Activated CD8-positive, alpha-beta memory T cell treated with anti-CD3 and anti-CD28 coated beads, Interleukin-2, amount 10 ng/mL, durations not matched to agents 7 days and 5 days (primary cell): ENCODE data around the gene TNFAIP3. TPM values are rescaled to one million over a fixed set of nuclear protein-coding genes. Genes with fewer than 3 reads are reported as not detected.
"Not testable (repeated sequence)": the region's sequence is repeated elsewhere in the genome, so short reads cannot be mapped to it uniquely, and the experiment has no call there.

Experiments used
- ATAC-seq: fragments of 150-1000 bp; cut with Tn5 transposase; one replicate; pipeline ENCODE4 v1.10.0; 2021; ENCODE audit warnings: moderate library complexity
- CTCF ChIA-PET: fragments of 350-600 bp; sonication (Branson Sonifier 250); formaldehyde crosslinking; loops from one replicate; lab custom pipeline; 2021; ENCODE audit warnings: antibody characterized with exemption; lab: Charles Lee
- DNase-seq: peaks from one replicate; pipeline ENCODE4 v3.0.0-alpha.2; 2020
- H3K27ac Mint-ChIP-seq: one replicate; pipeline ENCODE4 v1.8.0; 2021; ENCODE audit warnings: mild to moderate bottlenecking, mixed read lengths
- H3K27me3 Mint-ChIP-seq: one replicate; pipeline ENCODE4 v1.8.0; 2021; ENCODE audit warnings: mixed read lengths
- H3K36me3 Mint-ChIP-seq: one replicate; pipeline ENCODE4 v1.8.0; 2021; ENCODE audit warnings: mild to moderate bottlenecking, mixed read lengths
- H3K4me1 Mint-ChIP-seq: one replicate; pipeline ENCODE4 v1.8.0; 2021; ENCODE audit warnings: mixed read lengths
- H3K4me3 Mint-ChIP-seq: one replicate; pipeline ENCODE4 v1.8.0; 2021; ENCODE audit warnings: mild to moderate bottlenecking, moderate library complexity, mixed read lengths
- H3K9me3 Mint-ChIP-seq: one replicate; pipeline ENCODE4 v1.8.0; 2022; ENCODE audit warnings: low read depth, mixed read lengths
- total RNA-seq, 2 experiments: library from RNA; stranded (reverse); gene quantifications; one replicate each; pipeline ENCODE4 v1.2.3, GENCODE V29; 2021

The TNFAIP3 gene
- total RNA-seq, 2 experiments from 2014 or later, result 86.7 to 225 TPM

DNA sequence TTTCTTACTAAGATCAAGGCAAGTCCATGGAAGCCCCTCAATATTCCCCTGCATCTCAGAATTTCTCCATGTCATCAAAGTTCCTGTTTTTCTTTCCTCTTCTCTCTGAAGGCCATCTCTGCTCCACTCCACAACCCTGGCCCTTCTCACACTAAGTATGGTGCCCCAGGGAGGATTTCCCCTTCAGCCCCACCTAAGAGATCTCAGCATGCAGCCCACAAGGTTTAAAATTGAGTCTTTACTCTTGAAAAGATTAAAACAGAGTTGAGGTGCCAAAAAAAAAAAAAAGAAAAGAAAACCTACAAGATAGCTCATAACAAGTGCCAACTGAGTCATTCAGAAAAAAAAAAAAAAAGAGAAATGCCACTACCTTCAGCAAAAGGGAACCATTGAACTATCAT is 36.5 kb upstream of the TNFAIP3 start:
- H3K9me3 Mint-ChIP-seq, result no peaks in the 10 kb centered on the region
- peak overlapping the region; percentile 3 for H3K4me3 Mint-ChIP-seq
- H3K27ac Mint-ChIP-seq, result peak overlapping the region; percentile 76
- H3K27me3 Mint-ChIP-seq, result no peaks in the 10 kb centered on the region
- peak; percentile 50 for ATAC-seq
- H3K36me3 Mint-ChIP-seq, result peaks cover 11% of the 10 kb centered on the region
- H3K4me1 Mint-ChIP-seq, result peaks cover 48% of the 10 kb centered on the region
- CTCF ChIA-PET, result interaction anchor here (0.6 to 0.8 kb wide), 2 partner anchors 30 to 31 kb away, joined by 3 to 4 read pairs; no protein-coding TSS in a partner anchor
- DNase-seq, result no peak

DNA sequence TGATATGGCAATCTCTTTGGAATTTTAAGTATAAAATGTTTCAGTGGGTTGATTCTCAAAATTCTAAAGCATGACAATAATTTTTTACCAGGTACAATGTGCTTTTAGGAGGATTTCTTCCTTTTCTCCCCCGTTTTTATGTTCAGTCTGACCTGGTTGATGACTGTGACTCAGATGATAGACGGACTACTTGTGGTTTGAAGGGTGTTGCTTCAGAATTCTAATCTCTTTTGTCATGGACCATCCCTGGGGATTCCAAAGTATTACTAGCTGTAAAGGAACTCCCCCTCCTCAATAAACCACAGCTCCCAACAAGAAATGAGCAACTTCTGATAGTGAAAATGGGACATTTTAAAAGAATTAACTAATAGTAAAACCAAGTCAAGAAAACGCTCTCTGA is 34.9 kb upstream of the TNFAIP3 start:
- CTCF ChIA-PET, result interaction anchor here (1.6 to 2.0 kb wide), 2 partner anchors 8 to 39 kb away, joined by 6 to 7 read pairs; no protein-coding TSS in a partner anchor
- no peaks in the 10 kb centered on the region for H3K9me3 Mint-ChIP-seq
- H3K4me1 Mint-ChIP-seq, result peaks cover 41% of the 10 kb centered on the region
- H3K4me3 Mint-ChIP-seq, result no peak overlapping the region
- peaks cover 11% of the 10 kb centered on the region for H3K36me3 Mint-ChIP-seq
- no peak for DNase-seq
- H3K27me3 Mint-ChIP-seq, result no peaks in the 10 kb centered on the region
- no peak for ATAC-seq
- no peak overlapping the region for H3K27ac Mint-ChIP-seq

DNA sequence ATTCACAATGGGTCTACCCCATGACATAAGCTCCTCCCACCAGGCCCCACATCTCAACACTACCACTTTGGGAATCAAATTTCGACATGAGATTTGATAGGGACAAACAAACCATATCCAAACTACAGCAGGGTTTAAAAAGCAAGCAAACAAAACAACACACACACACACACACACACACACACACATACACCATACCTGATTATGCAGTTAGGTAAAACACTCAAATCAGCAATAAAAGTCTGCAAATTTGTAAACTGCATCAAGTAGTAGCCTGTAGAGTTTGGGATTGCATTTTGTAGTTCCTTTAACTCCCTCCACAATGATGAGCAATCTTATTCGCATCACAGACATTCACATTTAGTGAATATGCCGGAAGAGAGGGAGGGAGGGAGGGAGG is 32.6 kb upstream of the TNFAIP3 start:
- H3K27ac Mint-ChIP-seq, result no peak overlapping the region
- H3K4me3 Mint-ChIP-seq, result no peak overlapping the region
- H3K36me3 Mint-ChIP-seq, result peaks cover 23% of the 10 kb centered on the region
- no peaks in the 10 kb centered on the region for H3K27me3 Mint-ChIP-seq
- H3K4me1 Mint-ChIP-seq, result peaks cover 21% of the 10 kb centered on the region
- CTCF ChIA-PET, result no interaction called here
- DNase-seq (no peak), ATAC-seq (no peak)
- H3K9me3 Mint-ChIP-seq, result peaks cover 4% of the 10 kb centered on the region

DNA sequence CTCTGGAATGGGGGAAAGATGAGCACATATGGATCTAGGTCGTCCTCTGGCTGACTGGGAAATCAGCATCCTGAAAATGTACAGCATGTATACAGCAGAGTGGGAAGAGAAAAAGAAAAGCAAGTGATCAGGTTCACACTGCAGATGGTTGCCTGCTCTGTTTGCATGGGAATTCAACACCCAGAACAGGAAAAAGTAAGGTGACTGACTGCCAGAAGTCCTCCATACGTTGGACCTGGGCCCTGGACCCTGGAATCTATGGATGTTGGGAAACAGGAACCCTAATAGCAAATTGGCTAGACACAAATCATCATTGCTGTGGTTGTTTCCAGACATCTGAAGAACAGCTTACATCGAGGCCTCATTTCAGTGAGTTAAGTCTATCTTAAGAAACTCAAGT is 30.3 kb upstream of the TNFAIP3 start:
- Mint-ChIP-seq H3K27ac (no peak overlapping the region), H3K27me3 (no peaks in the 10 kb centered on the region), H3K36me3 (peaks cover 41% of the 10 kb centered on the region), H3K9me3 (peaks cover 14% of the 10 kb centered on the region), H3K4me1 (peaks cover 8% of the 10 kb centered on the region), H3K4me3 (no peak overlapping the region)
- CTCF ChIA-PET, result interaction anchor here (0.8 to 1.4 kb wide), 2 partner anchors 19 to 38 kb away, joined by 3 to 4 read pairs; no protein-coding TSS in a partner anchor
- ATAC-seq (no peak), DNase-seq (no peak)

DNA sequence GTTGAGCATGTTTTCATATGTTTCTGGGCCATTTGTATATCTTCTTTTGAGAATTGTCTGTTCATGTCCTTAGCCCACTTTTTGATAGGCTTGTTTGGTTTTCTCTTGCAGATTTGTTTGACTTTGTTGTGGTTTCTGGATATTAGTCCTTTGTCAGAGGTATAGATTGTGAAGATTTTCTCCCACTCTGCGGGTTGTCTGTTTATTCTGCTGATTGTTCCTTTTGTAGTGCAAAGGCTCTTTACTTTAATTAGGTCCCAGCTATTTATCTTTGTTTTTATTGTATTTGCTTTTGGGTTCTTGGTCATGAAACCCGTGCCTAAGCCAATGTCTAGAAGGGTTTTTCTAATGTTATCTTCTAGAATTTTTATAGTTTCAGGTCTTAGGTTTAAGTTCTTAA is 29.0 kb upstream of the TNFAIP3 start:
- H3K27me3 Mint-ChIP-seq, CTCF ChIA-PET, DNase-seq, H3K4me1 Mint-ChIP-seq, ATAC-seq, H3K27ac Mint-ChIP-seq, H3K4me3 Mint-ChIP-seq: not testable (repeated sequence)
- H3K36me3 Mint-ChIP-seq, result peaks cover 48% of the 10 kb centered on the region
- peaks cover 19% of the 10 kb centered on the region for H3K9me3 Mint-ChIP-seq

DNA sequence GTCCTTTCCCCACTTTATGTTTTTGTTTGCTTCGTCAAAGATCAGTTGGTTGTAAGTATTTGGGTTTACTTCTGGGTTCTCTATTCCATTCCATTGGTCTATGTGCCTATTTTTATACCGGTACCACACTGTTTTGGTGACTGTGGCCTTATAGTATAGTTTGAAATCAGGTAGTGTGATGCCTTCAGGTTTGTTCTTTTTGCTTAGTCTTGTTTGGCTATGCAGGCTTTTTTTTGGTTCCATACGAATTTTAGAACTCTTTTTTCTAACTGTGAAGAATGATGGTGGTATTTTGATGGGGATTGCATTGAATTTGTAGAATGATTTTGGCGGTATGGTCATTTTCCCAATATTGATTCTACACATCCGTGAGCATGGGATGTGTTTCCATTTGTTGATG is 28.5 kb upstream of the TNFAIP3 start:
- CTCF ChIA-PET, H3K4me3 Mint-ChIP-seq, H3K27me3 Mint-ChIP-seq, H3K27ac Mint-ChIP-seq, ATAC-seq, DNase-seq, H3K4me1 Mint-ChIP-seq: not testable (repeated sequence)
- peaks cover 51% of the 10 kb centered on the region for H3K36me3 Mint-ChIP-seq
- H3K9me3 Mint-ChIP-seq, result peaks cover 24% of the 10 kb centered on the region

DNA sequence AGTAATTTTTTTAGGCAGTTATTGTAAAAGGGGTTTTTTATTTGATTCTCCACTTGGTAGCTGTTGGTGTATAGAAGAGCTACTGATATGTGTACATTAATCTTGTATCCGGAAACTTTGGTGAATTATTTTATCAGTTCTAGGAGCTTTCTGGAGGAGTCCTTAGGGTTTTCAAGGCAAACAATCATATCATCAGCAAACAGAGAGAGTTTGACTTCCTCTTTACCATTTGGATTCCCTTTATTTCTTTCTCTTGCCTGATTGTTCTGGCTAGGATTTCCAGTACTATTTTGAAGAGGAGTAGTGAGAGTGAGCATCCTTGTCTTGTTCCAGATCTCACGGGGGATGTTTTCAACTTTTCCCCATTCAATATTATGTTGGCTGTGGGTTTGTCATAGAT is 28.0 kb upstream of the TNFAIP3 start:
- Mint-ChIP-seq H3K9me3 (peaks cover 25% of the 10 kb centered on the region), H3K4me1 (peaks cover 5% of the 10 kb centered on the region)

DNA sequence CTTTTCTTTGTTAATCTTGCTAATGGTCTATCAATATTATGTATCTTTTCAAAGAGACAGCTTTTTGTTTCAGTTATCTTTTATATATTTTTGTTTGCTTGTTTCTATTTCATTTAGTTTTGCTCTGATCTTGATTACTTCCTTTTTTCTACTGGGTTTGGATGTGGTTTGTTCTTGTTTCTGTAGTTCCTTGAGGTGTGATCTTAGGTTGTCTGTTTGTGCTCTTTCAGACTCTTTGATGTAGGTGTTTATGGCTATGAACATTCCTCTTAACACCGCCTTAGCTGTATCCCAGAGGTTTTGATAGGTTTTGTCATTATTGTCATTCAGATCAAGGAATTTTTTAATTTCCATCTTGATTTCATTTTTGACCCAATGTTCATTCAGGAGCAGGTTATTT is 26.8 kb upstream of the TNFAIP3 start:
- DNase-seq (no peak), ATAC-seq (no peak)
- Mint-ChIP-seq H3K9me3 (peaks cover 25% of the 10 kb centered on the region), H3K27ac (no peak overlapping the region), H3K4me1 (peaks cover 5% of the 10 kb centered on the region), H3K4me3 (no peak overlapping the region), H3K27me3 (no peaks in the 10 kb centered on the region), H3K36me3 (peaks cover 50% of the 10 kb centered on the region)
- CTCF ChIA-PET, result interaction anchor here (1.5 kb wide), 1 partner anchor 40 kb away, joined by 4 read pairs; no protein-coding TSS in a partner anchor

More for the DNA sequence above, 28.0 kb upstream of the TNFAIP3 start:
- DNase-seq (no peak), ATAC-seq (no peak)
- Mint-ChIP-seq H3K27ac (no peak overlapping the region), H3K36me3 (peaks cover 50% of the 10 kb centered on the region), H3K4me3 (no peak overlapping the region), H3K27me3 (no peaks in the 10 kb centered on the region)
- CTCF ChIA-PET, result interaction anchor here (1.0 kb wide), 1 partner anchor 27 kb away, joined by 3 read pairs; no protein-coding TSS in a partner anchor

DNA sequence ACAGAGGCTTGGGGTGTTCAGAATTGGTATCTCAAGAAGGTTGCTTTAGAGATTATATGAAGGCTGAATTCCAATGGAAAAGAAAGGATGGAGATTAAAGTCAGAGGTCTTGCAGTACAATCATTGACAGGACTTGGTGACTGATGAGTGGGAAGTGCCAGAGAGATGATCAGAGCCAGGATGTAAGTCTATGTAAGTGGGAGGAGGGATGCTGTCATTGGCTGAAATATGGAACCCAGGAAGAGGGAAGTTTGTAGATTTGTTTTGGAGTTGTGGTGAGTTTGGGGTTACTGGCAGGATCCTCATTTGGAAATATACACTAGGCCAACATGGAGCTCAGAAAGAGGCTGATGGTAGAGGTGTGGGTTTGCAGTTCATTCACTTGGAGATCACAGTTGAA is 23.8 kb upstream of the TNFAIP3 start:
- Mint-ChIP-seq H3K4me3 (no peak overlapping the region), H3K4me1 (peaks cover 3% of the 10 kb centered on the region), H3K9me3 (peaks cover 25% of the 10 kb centered on the region), H3K36me3 (peaks cover 46% of the 10 kb centered on the region), H3K27ac (no peak overlapping the region), H3K27me3 (no peaks in the 10 kb centered on the region)
- CTCF ChIA-PET, result no interaction called here
- DNase-seq (no peak), ATAC-seq (no peak)

DNA sequence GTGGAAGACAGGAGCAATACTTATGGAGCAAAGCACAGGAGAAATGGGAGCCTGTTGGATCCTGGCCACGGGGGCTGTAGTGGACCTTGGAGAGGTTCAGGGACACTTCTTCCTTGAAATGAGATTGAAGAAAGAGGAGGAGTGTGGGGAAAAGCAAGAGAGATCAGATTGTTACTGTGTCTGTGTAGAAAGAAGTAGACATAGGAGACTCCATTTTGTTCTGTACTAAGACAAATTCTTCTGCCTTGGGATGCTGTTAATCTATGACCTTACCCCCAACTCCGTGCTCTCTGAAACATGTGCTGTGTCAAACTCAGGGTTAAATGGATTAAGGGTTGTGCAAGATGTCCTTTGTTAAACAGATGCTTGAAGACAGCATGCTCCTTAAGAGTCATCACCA is 22.7 kb upstream of the TNFAIP3 start:
- H3K4me3 Mint-ChIP-seq, DNase-seq, H3K4me1 Mint-ChIP-seq, H3K27ac Mint-ChIP-seq, H3K27me3 Mint-ChIP-seq, ATAC-seq, CTCF ChIA-PET: not testable (repeated sequence)
- H3K9me3 Mint-ChIP-seq, result peaks cover 22% of the 10 kb centered on the region
- H3K36me3 Mint-ChIP-seq, result peaks cover 38% of the 10 kb centered on the region

DNA sequence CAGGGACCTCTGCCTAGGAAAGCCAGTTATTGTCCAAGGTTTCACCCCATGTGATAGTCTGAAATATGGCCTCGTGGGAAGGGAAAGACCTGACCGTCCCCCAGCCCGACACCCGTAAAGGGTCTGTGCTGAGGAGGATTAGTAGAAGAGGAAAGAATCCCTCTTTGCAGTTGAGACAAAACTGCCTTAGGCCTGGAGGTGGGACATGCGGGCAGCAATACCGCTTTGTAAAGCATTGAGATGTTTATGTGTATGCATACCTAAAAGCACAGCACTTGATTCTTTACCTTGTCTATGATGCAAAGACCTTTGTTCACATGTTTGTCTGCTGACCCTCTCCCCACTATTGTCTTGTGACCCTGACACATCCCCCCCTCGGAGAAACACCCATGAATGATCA is 22.3 kb upstream of the TNFAIP3 start:
- Mint-ChIP-seq H3K36me3 (peaks cover 34% of the 10 kb centered on the region), H3K9me3 (peaks cover 22% of the 10 kb centered on the region)
- H3K4me1 Mint-ChIP-seq, DNase-seq, H3K4me3 Mint-ChIP-seq, H3K27me3 Mint-ChIP-seq, CTCF ChIA-PET, ATAC-seq, H3K27ac Mint-ChIP-seq: not testable (repeated sequence)

DNA sequence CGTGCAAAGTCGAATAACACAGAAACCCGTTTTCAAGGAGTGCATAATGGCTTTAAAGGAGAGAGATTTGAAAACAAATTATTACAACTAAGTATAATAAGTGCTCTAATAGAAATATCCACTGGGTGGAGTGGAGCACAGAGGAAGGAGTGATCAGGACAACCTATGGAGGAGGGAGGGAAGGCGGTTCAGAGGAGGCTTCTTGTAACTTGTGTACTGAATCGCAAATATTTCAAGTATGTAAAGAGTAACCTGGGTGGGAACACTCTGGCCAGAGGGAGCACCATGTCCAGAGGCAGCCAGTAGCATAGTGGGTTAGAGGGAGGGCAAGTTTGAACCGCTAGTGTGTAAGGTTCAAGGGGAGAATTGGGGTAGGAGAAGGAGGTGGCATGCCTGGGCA is 21.6 kb upstream of the TNFAIP3 start:
- peaks cover 2% of the 10 kb centered on the region for H3K4me1 Mint-ChIP-seq
- no peaks in the 10 kb centered on the region for H3K27me3 Mint-ChIP-seq
- ATAC-seq (no peak), DNase-seq (no peak)
- H3K4me3 Mint-ChIP-seq, result no peak overlapping the region
- peaks cover 15% of the 10 kb centered on the region for H3K9me3 Mint-ChIP-seq
- CTCF ChIA-PET, result no interaction called here
- H3K36me3 Mint-ChIP-seq, result peaks cover 27% of the 10 kb centered on the region
- no peak overlapping the region for H3K27ac Mint-ChIP-seq

DNA sequence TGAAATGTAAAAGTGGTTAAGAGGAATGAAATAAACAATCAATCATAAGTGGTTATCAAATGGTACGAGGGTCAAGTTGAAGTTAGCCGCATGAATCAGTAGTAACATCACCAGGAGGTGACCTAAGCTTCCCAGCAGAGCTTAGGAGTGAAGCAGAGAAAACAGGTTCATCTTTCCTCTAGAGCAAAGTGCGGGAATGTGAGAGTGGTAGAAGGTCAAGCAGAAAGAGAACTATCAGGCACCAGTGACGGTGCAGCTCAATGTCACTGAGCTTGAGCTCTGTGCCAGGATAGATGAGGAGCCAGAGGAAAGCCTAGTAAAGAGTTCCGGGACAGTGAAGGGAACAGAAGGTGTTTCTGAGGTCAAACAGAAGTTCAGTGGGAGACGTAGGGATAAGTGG is 20.8 kb upstream of the TNFAIP3 start:
- ATAC-seq (no peak), DNase-seq (no peak)
- H3K27ac Mint-ChIP-seq, result no peak overlapping the region
- CTCF ChIA-PET, result no interaction called here
- no peak overlapping the region for H3K4me3 Mint-ChIP-seq
- H3K9me3 Mint-ChIP-seq, result peaks cover 11% of the 10 kb centered on the region
- peaks cover 2% of the 10 kb centered on the region for H3K4me1 Mint-ChIP-seq
- peaks cover 19% of the 10 kb centered on the region for H3K36me3 Mint-ChIP-seq
- H3K27me3 Mint-ChIP-seq, result no peaks in the 10 kb centered on the region

DNA sequence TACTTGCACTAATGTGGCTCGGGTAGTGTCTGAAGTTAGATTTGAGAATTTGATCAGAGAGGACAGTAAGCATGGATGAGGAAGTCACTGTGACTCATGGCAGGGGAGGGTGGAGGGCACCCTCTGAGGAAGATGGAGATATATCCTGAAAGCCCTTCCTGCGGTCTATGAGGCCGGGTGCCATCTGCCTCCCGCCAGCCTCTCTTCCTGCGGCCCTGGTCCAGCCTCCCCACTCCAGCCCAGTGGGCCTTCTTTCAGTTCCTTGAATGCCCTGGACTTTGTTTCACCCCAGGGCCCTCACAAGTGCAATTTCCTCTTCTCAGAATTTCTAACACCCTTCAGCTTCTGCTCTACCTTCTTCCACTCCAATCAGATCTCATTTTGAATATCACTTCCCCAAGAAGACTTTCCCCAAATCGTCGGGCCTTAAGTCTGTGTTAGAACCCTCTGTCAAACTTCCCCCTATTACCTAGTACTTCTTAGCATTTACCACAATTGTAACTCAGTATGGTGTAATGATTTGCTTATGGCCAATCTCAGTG is 20.2 kb upstream of the TNFAIP3 start:
- Mint-ChIP-seq H3K4me3 (no peak overlapping the region), H3K27ac (no peak overlapping the region), H3K4me1 (peaks cover 2% of the 10 kb centered on the region), H3K36me3 (peaks cover 15% of the 10 kb centered on the region), H3K27me3 (no peaks in the 10 kb centered on the region), H3K9me3 (peaks cover 11% of the 10 kb centered on the region)
- DNase-seq (no peak), ATAC-seq (peak; percentile 42)
- CTCF ChIA-PET, result no interaction called here
